SK-N-SH (cell line): Measurements from ENCODE around the gene AGGF1. TPM values are rescaled to one million over a fixed set of nuclear protein-coding genes. Genes with fewer than 3 reads are reported as not detected.

Experiments used
- CTCF ChIA-PET: fragments of 300-600, 350-600 bp; formaldehyde crosslinking; extraction: SDS; loops from one replicate; lab custom pipeline; 2021; lab: Yijun Ruan, JAX
- POLR2A ChIA-PET: fragments of 350-600 bp; sonication (Branson Sonifier 250); formaldehyde crosslinking; extraction: SDS; loops from one replicate; lab custom pipeline; 2020; ENCODE audit warnings: antibody characterized with exemption, inconsistent platforms; lab: Yijun Ruan, JAX
- DNase-seq: peaks from one replicate; pipeline ENCODE4 v3.0.0; 2012
- H2AFZ ChIP-seq: fragments of 200-600 bp; sonication (generic); 2 replicates; pipeline ENCODE4 v1.8.1; 2016; ENCODE audit warnings: antibody characterized with exemption, mild to moderate bottlenecking, low read depth
- H3F3A ChIP-seq: fragments of 200-600 bp; sonication (generic); replicated peaks from 2 replicates; pipeline ENCODE3; 2016; ENCODE audit warnings: antibody characterized with exemption, mild to moderate bottlenecking; ENCODE audit not compliant: insufficient read depth
- H3K27ac ChIP-seq, 2 experiments: fragments of 200-500 bp in 1 of 2; fragments of 200-600 bp in 1 of 2; sonication (Bioruptor generic) in 1 of 2; sonication (generic), shearing (Covaris generic) in 1 of 2; 2 replicates each; pipeline versions ENCODE4 v1.5.1 to v1.6.1; 2014 to 2016; ENCODE audit warnings: low read depth in 2 of 2, inconsistent platforms in 1 of 2, low read length in 1 of 2, mild to moderate bottlenecking in 1 of 2, mixed read lengths in 1 of 2
- H3K27me3 ChIP-seq: fragments of 200-600 bp; sonication (generic), shearing (Covaris generic); 2 replicates; pipeline ENCODE4 v1.6.1; 2016; ENCODE audit warnings: mixed run types; ENCODE audit not compliant: insufficient read depth
- H3K36me3 ChIP-seq, 2 experiments: fragments of 200-500 bp in 1 of 2; fragments of 200-600 bp in 1 of 2; sonication (Bioruptor generic) in 1 of 2; sonication (generic) in 1 of 2; replicated peaks in 1 of 2; 2 replicates each; pipeline versions ENCODE3 to v1.5.1; 2014 to 2016; ENCODE audit warnings: low read length in 1 of 2, mild to moderate bottlenecking in 1 of 2; ENCODE audit not compliant: insufficient read depth in 2 of 2, control insufficient read depth in 1 of 2
- H3K4me1 ChIP-seq, 2 experiments: fragments of 200-500 bp in 1 of 2; fragments of 200-600 bp in 1 of 2; sonication (Bioruptor generic) in 1 of 2; sonication (generic), shearing (Covaris generic) in 1 of 2; 2 replicates each; pipeline versions ENCODE4 v1.5.1 to v1.6.1; 2014 to 2016; ENCODE audit warnings: low read depth in 1 of 2, low read length in 1 of 2, mixed run types in 1 of 2; ENCODE audit not compliant: insufficient read depth in 2 of 2, control insufficient read depth in 1 of 2
- H3K4me2 ChIP-seq: fragments of 200-600 bp; sonication (generic), shearing (Covaris generic); 2 replicates; pipeline ENCODE4 v1.6.1; 2017; ENCODE audit warnings: mixed run types
- H3K4me3 ChIP-seq, 2 experiments: fragments of 200-500 bp in 1 of 2; fragments of 200-600 bp in 1 of 2; sonication (Bioruptor generic) in 1 of 2; sonication (generic), shearing (Covaris generic) in 1 of 2; 2 replicates each; pipeline versions ENCODE4 v1.5.1 to v1.8.1; 2014 to 2016; ENCODE audit warnings: low read depth in 2 of 2, inconsistent platforms in 1 of 2, low read length in 1 of 2, mild to moderate bottlenecking in 1 of 2, mixed read lengths in 1 of 2, moderate library complexity in 1 of 2
- H3K79me2 ChIP-seq: fragments of 200-600 bp; sonication (generic); 2 replicates; pipeline ENCODE4 v1.8.1; 2017; ENCODE audit warnings: mild to moderate bottlenecking; ENCODE audit not compliant: insufficient read depth
- H3K9ac ChIP-seq: fragments of 200-600 bp; sonication (generic); 2 replicates; pipeline ENCODE4 v1.6.1; 2017; ENCODE audit warnings: mixed run types
- H3K9me2 ChIP-seq: fragments of 200-600 bp; sonication (generic); 2 replicates; pipeline ENCODE4 v1.6.1; 2017; ENCODE audit warnings: mixed run types
- H3K9me3 ChIP-seq: fragments of 200-600 bp; sonication (generic); 2 replicates; pipeline ENCODE4 v1.6.1; 2017; ENCODE audit warnings: mixed run types, mild to moderate bottlenecking, moderate library complexity
- H4K20me1 ChIP-seq: fragments of 200-600 bp; sonication (generic); 2 replicates; pipeline ENCODE4 v1.6.1; 2017; ENCODE audit warnings: mild to moderate bottlenecking, mixed run types; ENCODE audit not compliant: insufficient read depth
- CHD2 ChIP-seq: fragments of 150-350 bp; IDR thresholded peaks from 2 replicates; pipeline ENCODE4 v1.6.1; 2018; ENCODE audit warnings: low read length; ENCODE audit not compliant: partially characterized antibody
- CTCF ChIP-seq: fragments of 200-600 bp; sonication (generic); IDR thresholded peaks from 2 replicates; pipeline ENCODE4 v1.6.1; 2017; ENCODE audit warnings: antibody characterized with exemption, mild to moderate bottlenecking, moderate library complexity
- FOSL2 ChIP-seq: IDR thresholded peaks from 2 replicates; pipeline ENCODE4 v1.4.0; 2012; ENCODE audit warnings: low read depth, mild to moderate bottlenecking, moderate library complexity, borderline replicate concordance
- FOXJ3 ChIP-seq: sonication (generic); formaldehyde crosslinking; IDR thresholded peaks from 2 replicates; pipeline ENCODE4 v1.5.1; 2020; ENCODE audit warnings: mild to moderate bottlenecking, missing genetic modification reagents
- GATA2 ChIP-seq: sonication (generic); formaldehyde crosslinking; IDR thresholded peaks from 2 replicates; pipeline ENCODE4 v1.5.0; 2020; ENCODE audit warnings: mild to moderate bottlenecking, missing genetic modification reagents
- NRF1 ChIP-seq: IDR thresholded peaks from 2 replicates; pipeline ENCODE4 v1.6.1; 2012; ENCODE audit warnings: low read depth, mild to moderate bottlenecking, low read length
- REST ChIP-seq: IDR thresholded peaks from 2 replicates; pipeline ENCODE4 v1.6.1; 2012; ENCODE audit warnings: mild to moderate bottlenecking, low read depth, low read length, moderate library complexity
- SIN3A ChIP-seq: IDR thresholded peaks from 2 replicates; pipeline ENCODE4 v1.6.1; 2012; ENCODE audit warnings: low read depth, mild to moderate bottlenecking, low read length, moderate library complexity, borderline replicate concordance
- TAF1 ChIP-seq: IDR thresholded peaks from 2 replicates; pipeline ENCODE4 v1.6.1; 2012; ENCODE audit warnings: low read depth, mild to moderate bottlenecking, low read length, moderate library complexity, borderline replicate concordance
- TCF12 ChIP-seq: IDR thresholded peaks from 2 replicates; pipeline ENCODE4 v1.4.0; 2012
- TEAD4 ChIP-seq: IDR thresholded peaks from 2 replicates; pipeline ENCODE4 v1.4.0; 2012; ENCODE audit warnings: mild to moderate bottlenecking, borderline replicate concordance; ENCODE audit not compliant: insufficient read depth
- YY1 ChIP-seq: IDR thresholded peaks from 2 replicates; pipeline ENCODE4 v1.4.0; 2012; ENCODE audit warnings: low read depth, mild to moderate bottlenecking
- WGBS: methylation state at CpG from one replicate; pipeline ENCODE4 v1.1.6; 2017; ENCODE audit warnings: low lambda C conversion rate; 5-methylcytosine and 5-hydroxymethylcytosine counted together
- polyA plus RNA-seq, 3 experiments: library from polyadenylated mRNA; depleted of rRNA; stranded (reverse); fragments of >200 nt; gene quantifications; 2 replicates each; pipeline ENCODE4 v1.2.3, GENCODE V29; 2012
- TF ChIP-seq, protein P1 (sequence below): IDR thresholded peaks from 2 replicates; pipeline ENCODE4 v1.4.0; 2012; ENCODE audit warnings: low read depth, borderline replicate concordance
- TF ChIP-seq, protein P2 (sequence below): IDR thresholded peaks from 2 replicates; pipeline ENCODE4 v1.4.0; 2012; ENCODE audit warnings: low read depth, borderline replicate concordance

Gene AGGF1
- polyA plus RNA-seq, 1 of the 3 experiments (the other 2 are of a cell fraction) = 9.8 TPM

DNA sequence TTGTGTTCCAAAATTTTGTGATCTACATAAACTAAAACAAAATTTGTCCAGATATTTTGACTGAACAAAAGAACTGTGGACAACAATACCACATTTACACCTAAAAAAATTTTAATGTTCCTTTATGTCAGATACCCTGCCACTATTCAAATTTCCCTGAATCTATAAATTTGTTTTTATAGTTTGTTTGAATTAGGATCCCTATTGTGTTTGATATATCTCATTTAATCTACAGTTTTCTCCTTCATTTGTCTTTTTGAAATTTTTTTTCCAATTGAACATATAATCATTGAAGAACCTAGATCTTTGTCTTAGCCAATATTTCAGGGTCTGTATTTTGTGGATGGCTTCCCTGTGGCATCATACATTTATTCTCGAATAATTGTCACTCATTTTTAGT is 5.7 kb downstream of the AGGF1 start:
- ChIA-PET POLR2A (no interaction called here), CTCF (no interaction called here)
- no peaks in the 10 kb centered on the region for H3K27me3 ChIP-seq
- no peak for DNase-seq
- H3K9me3 ChIP-seq = no peaks in the 10 kb centered on the region
- no peak for TF ChIP-seq FOXJ3 (CRISPR knock-in tag)
- no peak for TF ChIP-seq NRF1
- TF ChIP-seq TEAD4 = no peak
- TF ChIP-seq SIN3A = no peak
- TF ChIP-seq CHD2 = no peak
- no peak for TF ChIP-seq GATA2 (CRISPR knock-in tag)
- TF ChIP-seq CTCF = no peak
- TF ChIP-seq REST = no peak
- TF ChIP-seq, protein P1, sequence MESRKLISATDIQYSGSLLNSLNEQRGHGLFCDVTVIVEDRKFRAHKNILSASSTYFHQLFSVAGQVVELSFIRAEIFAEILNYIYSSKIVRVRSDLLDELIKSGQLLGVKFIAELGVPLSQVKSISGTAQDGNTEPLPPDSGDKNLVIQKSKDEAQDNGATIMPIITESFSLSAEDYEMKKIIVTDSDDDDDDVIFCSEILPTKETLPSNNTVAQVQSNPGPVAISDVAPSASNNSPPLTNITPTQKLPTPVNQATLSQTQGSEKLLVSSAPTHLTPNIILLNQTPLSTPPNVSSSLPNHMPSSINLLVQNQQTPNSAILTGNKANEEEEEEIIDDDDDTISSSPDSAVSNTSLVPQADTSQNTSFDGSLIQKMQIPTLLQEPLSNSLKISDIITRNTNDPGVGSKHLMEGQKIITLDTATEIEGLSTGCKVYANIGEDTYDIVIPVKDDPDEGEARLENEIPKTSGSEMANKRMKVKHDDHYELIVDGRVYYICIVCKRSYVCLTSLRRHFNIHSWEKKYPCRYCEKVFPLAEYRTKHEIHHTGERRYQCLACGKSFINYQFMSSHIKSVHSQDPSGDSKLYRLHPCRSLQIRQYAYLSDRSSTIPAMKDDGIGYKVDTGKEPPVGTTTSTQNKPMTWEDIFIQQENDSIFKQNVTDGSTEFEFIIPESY = no peak
- no peak for TF ChIP-seq YY1
- no peak for TF ChIP-seq FOSL2
- TF ChIP-seq TCF12 = no peak
- TF ChIP-seq, protein P2, sequence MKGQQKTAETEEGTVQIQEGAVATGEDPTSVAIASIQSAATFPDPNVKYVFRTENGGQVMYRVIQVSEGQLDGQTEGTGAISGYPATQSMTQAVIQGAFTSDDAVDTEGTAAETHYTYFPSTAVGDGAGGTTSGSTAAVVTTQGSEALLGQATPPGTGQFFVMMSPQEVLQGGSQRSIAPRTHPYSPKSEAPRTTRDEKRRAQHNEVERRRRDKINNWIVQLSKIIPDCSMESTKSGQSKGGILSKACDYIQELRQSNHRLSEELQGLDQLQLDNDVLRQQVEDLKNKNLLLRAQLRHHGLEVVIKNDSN = no peak
- no peak for TF ChIP-seq TAF1
- H3K4me2 ChIP-seq = no peak overlapping the region
- no peak overlapping the region for H3K9ac ChIP-seq
- H3K9me2 ChIP-seq = no peaks in the 10 kb centered on the region
- H3K36me3 ChIP-seq = peaks cover 63 to 66% of the 10 kb centered on the region in 2 experiments
- no peak overlapping the region for H3K27ac ChIP-seq
- 95% methylated on average over 1 of the region's 1 CpG for WGBS
- H3K79me2 ChIP-seq = peaks cover 27% of the 10 kb centered on the region
- no peaks in the 10 kb centered on the region; the same call in 1 of the 2 replicates for H4K20me1 ChIP-seq
- peaks cover 7 to 8% of the 10 kb centered on the region in 2 experiments; a peak in 3 of 4 replicates for H3K4me1 ChIP-seq
- no peak overlapping the region for H3K4me3 ChIP-seq
- H3F3A ChIP-seq = no peaks in the 10 kb centered on the region
- H2AFZ ChIP-seq = no peak overlapping the region
